ENCODE results near the gene AGPAT3.

Gene AGPAT3

GRCh38 chr21:43988506-43989230 is 123.6 kb downstream of the AGPAT3 start:
- H3K36me3 ChIP-seq (ENCODE audit: control insufficient read depth, insufficient read depth, low read length): no peaks in the 10 kb centered on the region
- TF ChIP-seq CTCF (IDR thresholded peaks at IDR 0.05): no peak
- no peaks in the 10 kb centered on the region for H3K79me2 ChIP-seq
- no peak overlapping the region for H3K4me2 ChIP-seq (ENCODE audit: low read length)
- no peak overlapping the region for H3K4me3 ChIP-seq (ENCODE audit: low read depth, low read length)
- H3K4me1 ChIP-seq: no peaks in the 10 kb centered on the region
- no peaks in the 10 kb centered on the region for H3K9me3 ChIP-seq (ENCODE audit: control insufficient read depth, low read length)
- H3K27me3 ChIP-seq (ENCODE audit: control insufficient read depth, insufficient read depth, low read length): no peaks in the 10 kb centered on the region
- H3K9ac ChIP-seq: no peak overlapping the region
- H2AFZ ChIP-seq: no peak overlapping the region
- H3K27ac ChIP-seq: no peak overlapping the region

- Histone ChIP-seq H3K79me2 (no peaks in the 10 kb centered on the region), H3K27ac (no peak overlapping the region)
These were observed 124.4 kb downstream of the AGPAT3 start for GRCh38 chr21:43989401-43989800.

GRCh38 chr21:43991447-43991991 is 126.5 kb downstream of the AGPAT3 start:
- Histone ChIP-seq H3K27ac (no peak overlapping the region), H3K4me3 (ENCODE audit: low read depth, low read length) (no peak overlapping the region), H3K79me2 (no peaks in the 10 kb centered on the region), H3K4me2 (ENCODE audit: low read length) (no peak overlapping the region), H2AFZ (no peak overlapping the region), H3K9me3 (ENCODE audit: control insufficient read depth, low read length) (no peaks in the 10 kb centered on the region), H3K36me3 (ENCODE audit: control insufficient read depth, insufficient read depth, low read length) (no peaks in the 10 kb centered on the region), H3K9ac (no peak overlapping the region), H3K4me1 (no peaks in the 10 kb centered on the region), H3K27me3 (ENCODE audit: control insufficient read depth, insufficient read depth, low read length) (no peaks in the 10 kb centered on the region)
- TF ChIP-seq CTCF (IDR thresholded peaks at IDR 0.05): no peak

More at GRCh38 chr21:43989401-43989800, 124.4 kb downstream of the AGPAT3 start:
- Histone ChIP-seq H3K4me1 (no peaks in the 10 kb centered on the region), H3K4me3 (ENCODE audit: low read depth, low read length) (no peak overlapping the region), H3K27me3 (ENCODE audit: control insufficient read depth, insufficient read depth, low read length) (no peaks in the 10 kb centered on the region), H3K4me2 (ENCODE audit: low read length) (no peak overlapping the region), H3K36me3 (ENCODE audit: control insufficient read depth, insufficient read depth, low read length) (no peaks in the 10 kb centered on the region), H3K9me3 (ENCODE audit: control insufficient read depth, low read length) (no peaks in the 10 kb centered on the region), H2AFZ (no peak overlapping the region), H3K9ac (no peak overlapping the region)
- no peak for TF ChIP-seq CTCF (IDR thresholded peaks at IDR 0.05)

GRCh38 chr21:43992121-43992520 is 127.1 kb downstream of the AGPAT3 start:
- Histone ChIP-seq H3K36me3 (ENCODE audit: control insufficient read depth, insufficient read depth, low read length) (no peaks in the 10 kb centered on the region), H3K9me3 (ENCODE audit: control insufficient read depth, low read length) (no peaks in the 10 kb centered on the region), H2AFZ (no peak overlapping the region), H3K27ac (no peak overlapping the region), H3K4me3 (ENCODE audit: low read depth, low read length) (no peak overlapping the region), H3K4me1 (no peaks in the 10 kb centered on the region), H3K9ac (no peak overlapping the region), H3K79me2 (no peaks in the 10 kb centered on the region), H3K4me2 (ENCODE audit: low read length) (no peak overlapping the region), H3K27me3 (ENCODE audit: control insufficient read depth, insufficient read depth, low read length) (no peaks in the 10 kb centered on the region)
- TF ChIP-seq CTCF (IDR thresholded peaks at IDR 0.05): no peak

Data from parathyroid adenoma (tissue), 2 donors.